Measurements from ENCODE around the gene GK2.

GRCh38 chr4:79426989-79427388, 19.0 kb upstream of the GK2 start:
- TF ChIP-seq CTCF (IDR thresholded peaks at IDR 0.05) = no peak
- TF ChIP-seq POLR2A (IDR thresholded peaks at IDR 0.05) = no peak
